ENCODE results near the gene CGREF1. TPM values are rescaled to one million over a fixed set of nuclear protein-coding genes. Genes with fewer than 3 reads are reported as not detected.

The CGREF1 gene
- total RNA-seq, 1 experiment from 2014 or later = 4.0 TPM

GRCh38 chr2:27125104-27125503 is 6.2 kb upstream of the CGREF1 start (continued):
- TF ChIP-seq CTCF (IDR thresholded peaks at IDR 0.05 in 2 of 3, conservative IDR thresholded peaks at IDR 0.05 in 1 of 3; ENCODE audit: borderline replicate concordance in 1 of 3, insufficient read depth in 1 of 3, low read depth in 2 of 3, low read length in 2 of 3) (no peak), YY1 (IDR thresholded peaks at IDR 0.05; ENCODE audit: extremely low read depth, insufficient replicate concordance, low read depth, low read length) (no peak), CEBPB (IDR thresholded peaks at IDR 0.05; ENCODE audit: low read depth) (no peak), POLR2AphosphoS5 (IDR thresholded peaks at IDR 0.05; ENCODE audit: low read depth, low read length) (no peak), FOSL1 (IDR thresholded peaks at IDR 0.05; ENCODE audit: low read depth) (no peak)

- Histone ChIP-seq H3K9me2 (ENCODE audit: insufficient read depth) (no peaks in the 10 kb centered on the region), H3K36me3 (ENCODE audit: control insufficient read depth in 1 of 2, insufficient read depth in 2 of 2, low read length in 2 of 2) (no peaks in the 10 kb centered on the region), H3K4me1 (ENCODE audit: control insufficient read depth in 1 of 2, insufficient read depth in 2 of 2, low read length in 2 of 2) (peaks cover 0 to 7% of the 10 kb centered on the region in 2 experiments; a peak in 2 of 4 replicates), H3K79me2 (ENCODE audit: insufficient read depth, low read length) (no peaks in the 10 kb centered on the region), H4K20me1 (ENCODE audit: insufficient read depth) (no peaks in the 10 kb centered on the region), H3K27ac (ENCODE audit: low read depth, low read length) (no peak within 1 kb of the TSS), H3K9me3 (ENCODE audit: control insufficient read depth in 1 of 2, insufficient read depth in 1 of 2, low read depth in 1 of 2, low read length in 2 of 2) (no peaks in the 10 kb centered on the region), H3K4me2 (ENCODE audit: low read length) (no peak within 1 kb of the TSS), H2AFZ (ENCODE audit: low read depth, low read length, poor library complexity, severe bottlenecking) (no peak within 1 kb of the TSS), H3K27me3 (ENCODE audit: insufficient read depth, low read length) (no peaks in the 10 kb centered on the region), H3K9ac (ENCODE audit: low read length) (no peak within 1 kb of the TSS), H3K4me3 (replicated peaks in 1 of 2; ENCODE audit: low read depth in 1 of 2, low read length in 2 of 2) (no peak within 1 kb of the TSS)
- ATAC-seq = no peak
- no peak for DNase-seq (ENCODE audit: low read depth, low spot score)
- intact Hi-C loops (cut with micrococcal nuclease) = no loop called here
- TF ChIP-seq ELF1 (IDR thresholded peaks at IDR 0.05; ENCODE audit: borderline replicate concordance, low read depth) (no peak), SP1 (IDR thresholded peaks at IDR 0.05; ENCODE audit: low read depth) (no peak), EZH2phosphoT487 (IDR thresholded peaks at IDR 0.05; ENCODE audit: borderline replicate concordance) (no peak), JUND (IDR thresholded peaks at IDR 0.05) (no peak), FOSL1 (IDR thresholded peaks at IDR 0.05; ENCODE audit: low read depth) (no peak), RAD21 (IDR thresholded peaks at IDR 0.05; ENCODE audit: low read depth) (no peak), POLR2AphosphoS5 (IDR thresholded peaks at IDR 0.05; ENCODE audit: low read depth, low read length) (no peak), ZBTB33 (IDR thresholded peaks at IDR 0.05; ENCODE audit: extremely low read depth, insufficient replicate concordance, low read length) (no peak), REST (IDR thresholded peaks at IDR 0.05; ENCODE audit: low read depth) (no peak), ZNF274 (IDR thresholded peaks at IDR 0.05; ENCODE audit: low read depth, low read length) (no peak)
- CTCF ChIA-PET = no interaction called here
- RAD21 ChIA-PET (ENCODE audit: low non-redundant PET in 1 of 2, low total read pairs in 2 of 2, uncharacterized antibody in 2 of 2, unreplicated experiment in 2 of 2) = no interaction called here
- BruUV-seq (replicated peaks) = no TSS peak
- POLR2A ChIA-PET = no interaction called here
These were observed 4.6 kb upstream of the CGREF1 start, which contains the start of gene ABHD1 for GRCh38 chr2:27123302-27124150. Gene ABHD1, plus strand, starts transcription at chr2:27123815. Its CDS starts 134 bp downstream, at chr2:27123949.

Measured in HCT116 (cell line).